Activated CD4-positive, alpha-beta T cell treated with anti-CD3 and anti-CD28 coated beads, Interleukin-2, amount 10 ng/mL, durations not matched to agents 7 days and 5 days (primary cell): ENCODE results near the gene ABCA8. TPM values are rescaled to one million over a fixed set of nuclear protein-coding genes. Genes with fewer than 3 reads are reported as not detected.

Source experiments
- CTCF ChIA-PET: fragments of 350-600 bp; sonication (Branson Sonifier 250); formaldehyde crosslinking; loops from one replicate; lab custom pipeline; 2021; ENCODE audit warnings: antibody characterized with exemption; lab: Charles Lee
- POLR2A ChIA-PET: fragments of 350-600 bp; sonication (Branson Sonifier 250); formaldehyde crosslinking; loops from one replicate; lab custom pipeline; 2021; ENCODE audit warnings: antibody characterized with exemption; lab: Charles Lee
- DNase-seq: peaks from one replicate; pipeline ENCODE4 v3.0.0-alpha.2; 2020
- H3K27ac Mint-ChIP-seq: one replicate; pipeline ENCODE4 v1.8.0; 2021; ENCODE audit warnings: mild to moderate bottlenecking, moderate library complexity, mixed read lengths
- H3K27me3 Mint-ChIP-seq: one replicate; pipeline ENCODE4 v1.8.0; 2021; ENCODE audit warnings: mixed read lengths
- H3K36me3 Mint-ChIP-seq: one replicate; pipeline ENCODE4 v1.8.0; 2021; ENCODE audit warnings: low read depth, mixed read lengths
- H3K4me1 Mint-ChIP-seq: one replicate; pipeline ENCODE4 v1.8.0; 2021; ENCODE audit warnings: mixed read lengths
- H3K4me3 Mint-ChIP-seq: one replicate; pipeline ENCODE4 v1.8.0; 2021; ENCODE audit warnings: mild to moderate bottlenecking, moderate library complexity, mixed read lengths
- H3K9me3 Mint-ChIP-seq: one replicate; pipeline ENCODE4 v1.8.0; 2021; ENCODE audit warnings: mixed read lengths
- total RNA-seq, 2 experiments: library from RNA; stranded (reverse); gene quantifications; one replicate each; pipeline ENCODE4 v1.2.3, GENCODE V29; 2021

ABCA8 gene
- total RNA-seq, 2 experiments from 2014 or later: not detected

GRCh38 chr17:68871447-68871846 is 83.7 kb downstream of the ABCA8 start:
- no peak overlapping the region for H3K27ac Mint-ChIP-seq

GRCh38 chr17:68870976-68871375 is 84.2 kb downstream of the ABCA8 start:
- Mint-ChIP-seq H3K36me3 (no peaks in the 10 kb centered on the region), H3K4me1 (no peaks in the 10 kb centered on the region), H3K27ac (no peak overlapping the region), H3K9me3 (no peaks in the 10 kb centered on the region), H3K27me3 (no peaks in the 10 kb centered on the region), H3K4me3 (no peak overlapping the region)
- DNase-seq: no peak
- POLR2A ChIA-PET: no interaction called here
- CTCF ChIA-PET: no interaction called here

More at GRCh38 chr17:68871447-68871846, 83.7 kb downstream of the ABCA8 start:
- POLR2A ChIA-PET: no interaction called here
- CTCF ChIA-PET: no interaction called here
- H3K4me3 Mint-ChIP-seq: no peak overlapping the region
- H3K9me3 Mint-ChIP-seq: no peaks in the 10 kb centered on the region
- H3K4me1 Mint-ChIP-seq: no peaks in the 10 kb centered on the region
- no peak for DNase-seq
- no peaks in the 10 kb centered on the region for H3K36me3 Mint-ChIP-seq
- no peaks in the 10 kb centered on the region for H3K27me3 Mint-ChIP-seq

- H3K4me1 Mint-ChIP-seq: no peaks in the 10 kb centered on the region
- no peaks in the 10 kb centered on the region for H3K9me3 Mint-ChIP-seq
- no peaks in the 10 kb centered on the region for H3K27me3 Mint-ChIP-seq
- no peak for DNase-seq
- POLR2A ChIA-PET: no interaction called here
- CTCF ChIA-PET: no interaction called here
- no peaks in the 10 kb centered on the region for H3K36me3 Mint-ChIP-seq
- no peak overlapping the region for H3K4me3 Mint-ChIP-seq
- H3K27ac Mint-ChIP-seq: no peak overlapping the region
Measured at GRCh38 chr17:68870161-68870826, 84.9 kb downstream of the ABCA8 start.

GRCh38 chr17:68868708-68869107 is 86.5 kb downstream of the ABCA8 start:
- no peaks in the 10 kb centered on the region for H3K4me1 Mint-ChIP-seq
- no peaks in the 10 kb centered on the region for H3K27me3 Mint-ChIP-seq
- no peak for DNase-seq
- no peak overlapping the region for H3K4me3 Mint-ChIP-seq
- H3K27ac Mint-ChIP-seq: no peak overlapping the region
- no peaks in the 10 kb centered on the region for H3K9me3 Mint-ChIP-seq
- POLR2A ChIA-PET: no interaction called here
- CTCF ChIA-PET: interaction anchor here (0.6 kb wide), 1 partner anchor 180 kb away, joined by 3 read pairs; no protein-coding TSS in a partner anchor
- no peaks in the 10 kb centered on the region for H3K36me3 Mint-ChIP-seq

GRCh38 chr17:68867759-68868516 is 87.3 kb downstream of the ABCA8 start:
- H3K4me1 Mint-ChIP-seq: no peaks in the 10 kb centered on the region
- H3K36me3 Mint-ChIP-seq: no peaks in the 10 kb centered on the region
- POLR2A ChIA-PET: no interaction called here
- H3K27me3 Mint-ChIP-seq: no peaks in the 10 kb centered on the region
- H3K4me3 Mint-ChIP-seq: no peak overlapping the region
- CTCF ChIA-PET: no interaction called here
- H3K9me3 Mint-ChIP-seq: no peaks in the 10 kb centered on the region
- no peak for DNase-seq
- H3K27ac Mint-ChIP-seq: no peak overlapping the region

GRCh38 chr17:68865584-68865983 is 89.6 kb downstream of the ABCA8 start:
- CTCF ChIA-PET: no interaction called here
- H3K27ac Mint-ChIP-seq: no peak overlapping the region
- no peaks in the 10 kb centered on the region for H3K9me3 Mint-ChIP-seq
- H3K4me3 Mint-ChIP-seq: no peak overlapping the region
- no peaks in the 10 kb centered on the region for H3K36me3 Mint-ChIP-seq
- no peaks in the 10 kb centered on the region for H3K4me1 Mint-ChIP-seq
- POLR2A ChIA-PET: no interaction called here
- no peak for DNase-seq
- peaks cover 3% of the 10 kb centered on the region for H3K27me3 Mint-ChIP-seq

- Mint-ChIP-seq H3K9me3 (no peaks in the 10 kb centered on the region), H3K4me1 (no peaks in the 10 kb centered on the region), H3K4me3 (no peak overlapping the region), H3K36me3 (no peaks in the 10 kb centered on the region), H3K27ac (no peak overlapping the region), H3K27me3 (peaks cover 3% of the 10 kb centered on the region)
- ChIA-PET CTCF (no interaction called here), POLR2A (no interaction called here)
- DNase-seq: no peak
Measured at GRCh38 chr17:68863091-68863652, 92.0 kb downstream of the ABCA8 start.

- H3K4me1 Mint-ChIP-seq: no peaks in the 10 kb centered on the region
- DNase-seq: no peak
- no peak overlapping the region for H3K27ac Mint-ChIP-seq
- H3K9me3 Mint-ChIP-seq: no peaks in the 10 kb centered on the region
- H3K36me3 Mint-ChIP-seq: no peaks in the 10 kb centered on the region
- no peak overlapping the region for H3K4me3 Mint-ChIP-seq
- CTCF ChIA-PET: no interaction called here
- peaks cover 3% of the 10 kb centered on the region for H3K27me3 Mint-ChIP-seq
- POLR2A ChIA-PET: no interaction called here
Measured at GRCh38 chr17:68861602-68862001, 93.6 kb downstream of the ABCA8 start.

GRCh38 chr17:68860941-68861340 is 94.3 kb downstream of the ABCA8 start:
- DNase-seq: no peak
- Mint-ChIP-seq H3K36me3 (no peaks in the 10 kb centered on the region), H3K4me1 (no peaks in the 10 kb centered on the region), H3K9me3 (no peaks in the 10 kb centered on the region), H3K4me3 (no peak overlapping the region), H3K27ac (no peak overlapping the region), H3K27me3 (peaks cover 3% of the 10 kb centered on the region)
- ChIA-PET CTCF (no interaction called here), POLR2A (no interaction called here)

GRCh38 chr17:68854452-68854851 is 100.7 kb downstream of the ABCA8 start:
- ChIA-PET POLR2A (no interaction called here), CTCF (no interaction called here)
- DNase-seq: no peak
- no peak overlapping the region for H3K4me3 Mint-ChIP-seq
- no peaks in the 10 kb centered on the region for H3K27me3 Mint-ChIP-seq
- no peaks in the 10 kb centered on the region for H3K9me3 Mint-ChIP-seq
- H3K4me1 Mint-ChIP-seq: no peaks in the 10 kb centered on the region
- H3K27ac Mint-ChIP-seq: no peak overlapping the region
- H3K36me3 Mint-ChIP-seq: no peaks in the 10 kb centered on the region

GRCh38 chr17:68853439-68853838 is 101.8 kb downstream of the ABCA8 start:
- H3K4me3 Mint-ChIP-seq: no peak overlapping the region
- no peak for DNase-seq
- no peaks in the 10 kb centered on the region for H3K27me3 Mint-ChIP-seq
- ChIA-PET POLR2A (no interaction called here), CTCF (no interaction called here)
- no peaks in the 10 kb centered on the region for H3K4me1 Mint-ChIP-seq
- H3K36me3 Mint-ChIP-seq: no peaks in the 10 kb centered on the region
- no peaks in the 10 kb centered on the region for H3K9me3 Mint-ChIP-seq
- H3K27ac Mint-ChIP-seq: no peak overlapping the region

GRCh38 chr17:68853036-68853435 is 102.2 kb downstream of the ABCA8 start:
- POLR2A ChIA-PET: no interaction called here
- no peaks in the 10 kb centered on the region for H3K4me1 Mint-ChIP-seq
- H3K9me3 Mint-ChIP-seq: no peaks in the 10 kb centered on the region
- H3K36me3 Mint-ChIP-seq: no peaks in the 10 kb centered on the region
- H3K4me3 Mint-ChIP-seq: no peak overlapping the region
- no peak for DNase-seq
- CTCF ChIA-PET: no interaction called here
- H3K27me3 Mint-ChIP-seq: no peaks in the 10 kb centered on the region
- no peak overlapping the region for H3K27ac Mint-ChIP-seq

- CTCF ChIA-PET: no interaction called here
- no peak overlapping the region for H3K27ac Mint-ChIP-seq
- H3K9me3 Mint-ChIP-seq: no peaks in the 10 kb centered on the region
- H3K4me1 Mint-ChIP-seq: no peaks in the 10 kb centered on the region
- no peaks in the 10 kb centered on the region for H3K27me3 Mint-ChIP-seq
- no peak overlapping the region for H3K4me3 Mint-ChIP-seq
- POLR2A ChIA-PET: no interaction called here
- H3K36me3 Mint-ChIP-seq: no peaks in the 10 kb centered on the region
- no peak for DNase-seq
Measured at GRCh38 chr17:68851890-68852289, 103.3 kb downstream of the ABCA8 start.
